OCI-LY3 (cell line): ENCODE measurements around the gene ESPNL.
"Not testable (repeated sequence)": the region's sequence is repeated elsewhere in the genome, so short reads cannot be mapped to it uniquely, and the experiment has no call there.

ENCODE experiments used
- H2AFZ ChIP-seq: fragments of 200-600, 300-600 bp; shearing (Covaris generic); 2 replicates; pipeline ENCODE4 v1.6.0; 2014; ENCODE audit warnings: antibody characterized with exemption, low read depth, low read length
- H3K27ac ChIP-seq: fragments of 200-600, 300-600 bp; sonication (generic); 2 replicates; pipeline ENCODE4 v1.5.1; 2014; ENCODE audit warnings: mild to moderate bottlenecking, low read length, moderate library complexity, mixed read lengths
- H3K27me3 ChIP-seq: fragments of 200-600, 300-600 bp; sonication (generic); 2 replicates; pipeline ENCODE4 v1.6.1; 2014; ENCODE audit warnings: low read depth, low read length, mixed read lengths
- H3K36me3 ChIP-seq: fragments of 200-600, 300-600 bp; sonication (generic); replicated peaks from 2 replicates; pipeline ENCODE3; 2014; ENCODE audit warnings: low read depth, low read length, mixed read lengths
- H3K4me1 ChIP-seq: fragments of 300-600, 200-600 bp; sonication (generic); 2 replicates; pipeline ENCODE4 v1.6.1; 2014; ENCODE audit warnings: low read length, mixed read lengths
- H3K4me2 ChIP-seq: fragments of 200-600, 300-600 bp; sonication (generic); 2 replicates; pipeline ENCODE4 v1.6.1; 2014; ENCODE audit warnings: low read length, mixed read lengths
- H3K4me3 ChIP-seq: fragments of 300-600, 200-600 bp; sonication (generic); 2 replicates; pipeline ENCODE4 v1.5.1; 2014; ENCODE audit warnings: antibody characterized with exemption, mild to moderate bottlenecking, low read length, moderate library complexity
- H3K79me2 ChIP-seq: fragments of 300-600, 200-600 bp; shearing (Covaris generic); 2 replicates; pipeline ENCODE4 v1.6.1; 2014; ENCODE audit warnings: mild to moderate bottlenecking, low read length, mixed read lengths
- H3K9ac ChIP-seq: fragments of 300-600, 200-600 bp; shearing (Covaris generic); 2 replicates; pipeline ENCODE4 v1.6.0; 2014; ENCODE audit warnings: mild to moderate bottlenecking, low read length, moderate library complexity
- H3K9me3 ChIP-seq: fragments of 200-600, 300-600 bp; shearing (Covaris generic); 2 replicates; pipeline ENCODE4 v1.6.1; 2014; ENCODE audit warnings: low read length, mixed read lengths; ENCODE audit not compliant: insufficient read depth
- H4K20me1 ChIP-seq: fragments of 200-600, 300-600 bp; sonication (generic); 2 replicates; pipeline ENCODE4 v1.6.1; 2016; ENCODE audit warnings: low read length, mixed read lengths; ENCODE audit not compliant: insufficient read depth
- CTCF ChIP-seq: fragments of 200-600, 300-600 bp; sonication (generic); IDR thresholded peaks from 2 replicates; pipeline ENCODE4 v1.5.1; 2014; ENCODE audit warnings: antibody characterized with exemption, low read length, low read depth
- EZH2phosphoT487 ChIP-seq: fragments of 200-600 bp; shearing (Covaris generic); IDR thresholded peaks from 2 replicates; pipeline ENCODE4 v1.6.1; 2018; ENCODE audit warnings: antibody characterized with exemption, mixed run types, low read depth

ESPNL gene

GRCh38 chr2:238065071-238065846 lies 34.9 kb upstream of the ESPNL start:
- no peak overlapping the region for H2AFZ ChIP-seq
- H3K36me3 ChIP-seq = peaks cover 33% of the 10 kb centered on the region
- H3K4me2 ChIP-seq = no peak overlapping the region
- TF ChIP-seq EZH2phosphoT487 = no peak
- TF ChIP-seq CTCF = no peak
- H3K79me2 ChIP-seq = peaks cover 27% of the 10 kb centered on the region
- H3K27me3 ChIP-seq = no peaks in the 10 kb centered on the region
- no peak overlapping the region for H3K27ac ChIP-seq
- H3K9ac ChIP-seq = no peak overlapping the region
- H4K20me1 ChIP-seq = no peaks in the 10 kb centered on the region
- no peaks in the 10 kb centered on the region for H3K9me3 ChIP-seq
- H3K4me1 ChIP-seq = peaks cover 26% of the 10 kb centered on the region
- H3K4me3 ChIP-seq = no peak overlapping the region

GRCh38 chr2:238066218-238066617 lies 33.9 kb upstream of the ESPNL start:
- H3K27me3 ChIP-seq = no peaks in the 10 kb centered on the region
- peaks cover 33% of the 10 kb centered on the region for H3K36me3 ChIP-seq
- H3K27ac ChIP-seq = no peak overlapping the region
- H3K79me2 ChIP-seq = peaks cover 24% of the 10 kb centered on the region
- no peak overlapping the region for H2AFZ ChIP-seq
- H3K9me3 ChIP-seq = no peaks in the 10 kb centered on the region
- no peak overlapping the region for H3K9ac ChIP-seq
- H4K20me1 ChIP-seq = no peaks in the 10 kb centered on the region
- H3K4me1 ChIP-seq = peaks cover 26% of the 10 kb centered on the region
- H3K4me3 ChIP-seq = no peak overlapping the region
- H3K4me2 ChIP-seq = no peak overlapping the region
- no peak for TF ChIP-seq EZH2phosphoT487
- TF ChIP-seq CTCF = no peak

GRCh38 chr2:238066718-238067117 lies 33.4 kb upstream of the ESPNL start:
- not testable (repeated sequence) for H4K20me1 ChIP-seq
- peaks cover 26% of the 10 kb centered on the region for H3K4me1 ChIP-seq

GRCh38 chr2:238067939-238068338 lies 32.2 kb upstream of the ESPNL start:
- Histone ChIP-seq H2AFZ (no peak overlapping the region), H3K4me2 (no peak overlapping the region), H4K20me1 (no peaks in the 10 kb centered on the region), H3K9ac (no peak overlapping the region), H3K9me3 (no peaks in the 10 kb centered on the region), H3K27me3 (no peaks in the 10 kb centered on the region), H3K79me2 (peaks cover 6% of the 10 kb centered on the region), H3K36me3 (peaks cover 48% of the 10 kb centered on the region), H3K27ac (no peak overlapping the region), H3K4me1 (peaks cover 15% of the 10 kb centered on the region), H3K4me3 (no peak overlapping the region)
- TF ChIP-seq EZH2phosphoT487 (no peak), CTCF (no peak)

More at GRCh38 chr2:238066718-238067117, 33.4 kb upstream of the ESPNL start:
- H3K9ac ChIP-seq, H3K27ac ChIP-seq, H3K4me2 ChIP-seq, H3K9me3 ChIP-seq, H3K27me3 ChIP-seq, H3K4me3 ChIP-seq, H2AFZ ChIP-seq: not testable (repeated sequence)
- peaks cover 19% of the 10 kb centered on the region for H3K79me2 ChIP-seq
- peaks cover 36% of the 10 kb centered on the region for H3K36me3 ChIP-seq
